Neural progenitor cell (in vitro differentiated cells): ENCODE measurements around the gene OR6B2. TPM values are rescaled to one million over a fixed set of nuclear protein-coding genes. Genes with fewer than 3 reads are reported as not detected.

ENCODE experiments used
- DNase-seq: peaks from one replicate; pipeline ENCODE4 v3.0.0-alpha.2; 2016; ENCODE audit warnings: low spot score
- H2AFZ ChIP-seq: fragments of 200-600 bp; sonication (generic); replicated peaks from 2 replicates; pipeline ENCODE4 v1.6.1; 2016; ENCODE audit warnings: antibody characterized with exemption
- H3F3A ChIP-seq: fragments of 200-600 bp; sonication (generic); 2 replicates; pipeline ENCODE4 v1.6.1; 2016; ENCODE audit warnings: antibody characterized with exemption, low read depth
- H3K27ac ChIP-seq: fragments of 200-600 bp; sonication (generic); 2 replicates; pipeline ENCODE4 v1.5.1; 2016; ENCODE audit warnings: mild to moderate bottlenecking
- H3K27me3 ChIP-seq: fragments of 200-600 bp; sonication (generic); 2 replicates; pipeline ENCODE4 v1.6.1; 2016; ENCODE audit warnings: mild to moderate bottlenecking, moderate library complexity
- H3K36me3 ChIP-seq: fragments of 200-600 bp; sonication (generic); 2 replicates; pipeline ENCODE4 v1.5.1; 2016
- H3K4me1 ChIP-seq: fragments of 200-600 bp; sonication (generic); 2 replicates; pipeline ENCODE4 v1.6.1; 2016; ENCODE audit warnings: mixed run types
- H3K4me2 ChIP-seq: fragments of 200-600 bp; sonication (generic); 2 replicates; pipeline ENCODE4 v1.6.1; 2016
- H3K4me3 ChIP-seq: fragments of 200-600 bp; sonication (generic); 2 replicates; pipeline ENCODE4 v1.5.1; 2016
- H3K79me2 ChIP-seq: fragments of 200-600 bp; sonication (generic); 2 replicates; pipeline ENCODE4 v1.6.1; 2016; ENCODE audit warnings: low read depth
- H3K9ac ChIP-seq: fragments of 200-600 bp; sonication (generic); 2 replicates; pipeline ENCODE4 v1.6.1; 2016
- H3K9me3 ChIP-seq: fragments of 200-600 bp; sonication (generic); 2 replicates; pipeline ENCODE4 v1.5.1; 2016; ENCODE audit warnings: low read depth
- H4K20me1 ChIP-seq: fragments of 200-600 bp; sonication (generic); 2 replicates; pipeline ENCODE4 v1.6.1; 2016; ENCODE audit warnings: low read depth
- H3K27ac Mint-ChIP-seq: 3 replicates; pipeline ENCODE4 v1.8.0; 2021; ENCODE audit warnings: mixed read lengths
- H3K27me3 Mint-ChIP-seq: 2 replicates; pipeline ENCODE4 v1.8.0; 2022; ENCODE audit warnings: low read depth, mild to moderate bottlenecking, inconsistent platforms, moderate library complexity, mixed read lengths; ENCODE audit not compliant: insufficient read depth
- H3K36me3 Mint-ChIP-seq: 3 replicates; pipeline ENCODE4 v1.8.0; 2021; ENCODE audit warnings: mixed read lengths
- H3K4me1 Mint-ChIP-seq: 3 replicates; pipeline ENCODE4 v1.8.0; 2021; ENCODE audit warnings: mixed read lengths
- H3K4me3 Mint-ChIP-seq: 3 replicates; pipeline ENCODE4 v1.8.0; 2021; ENCODE audit warnings: mild to moderate bottlenecking, moderate library complexity, mixed read lengths
- H3K9me3 Mint-ChIP-seq: 3 replicates; pipeline ENCODE4 v1.8.0; 2020; ENCODE audit warnings: mixed read lengths
- CTCF ChIP-seq: fragments of 200-600 bp; sonication (generic); IDR thresholded peaks from 2 replicates; pipeline ENCODE4 v1.5.1; 2017; ENCODE audit warnings: antibody characterized with exemption, mild to moderate bottlenecking
- EZH2 ChIP-seq: fragments of 200-600 bp; sonication (generic); IDR thresholded peaks from 2 replicates; pipeline ENCODE4 v1.6.1; 2017; ENCODE audit warnings: antibody characterized with exemption, mild to moderate bottlenecking, moderate library complexity
- EZH2phosphoT487 ChIP-seq: fragments of 200-600 bp; sonication (generic); IDR thresholded peaks from 2 replicates; pipeline ENCODE4 v1.6.1; 2017; ENCODE audit warnings: antibody characterized with exemption
- total RNA-seq: library from RNA; depleted of rRNA; stranded (reverse); fragments of >200 nt; gene quantifications from 2 replicates; pipeline ENCODE4 v1.2.3, GENCODE V29; 2015; ENCODE audit warnings: low replicate concordance

Gene OR6B2
- total RNA-seq, 1 donor from 2014 or later = not detected

GRCh38 chr2:240068193-240068592, 38.0 kb upstream of the OR6B2 start:
- Mint-ChIP-seq H3K9me3 (peaks cover 7% of the 10 kb centered on the region), H3K36me3 (no peaks in the 10 kb centered on the region), H3K4me3 (no peak overlapping the region), H3K27me3 (peaks cover 2% of the 10 kb centered on the region), H3K4me1 (no peaks in the 10 kb centered on the region), H3K27ac (no peak overlapping the region)
- Histone ChIP-seq H3K27me3 (no peaks in the 10 kb centered on the region), H3K9me3 (no peaks in the 10 kb centered on the region), H4K20me1 (no peaks in the 10 kb centered on the region), H3K36me3 (no peaks in the 10 kb centered on the region), H2AFZ (no peak overlapping the region), H3F3A (no peaks in the 10 kb centered on the region), H3K9ac (no peak overlapping the region), H3K4me2 (no peak overlapping the region), H3K4me3 (no peak overlapping the region), H3K27ac (no peak overlapping the region), H3K4me1 (no peaks in the 10 kb centered on the region), H3K79me2 (no peaks in the 10 kb centered on the region)
- no peak for DNase-seq
- TF ChIP-seq EZH2phosphoT487 = no peak

GRCh38 chr2:240066489-240066888, 36.3 kb upstream of the OR6B2 start:
- H3K27ac ChIP-seq = no peak overlapping the region
- TF ChIP-seq EZH2 (no peak), CTCF (no peak), EZH2phosphoT487 (no peak)
- H3K27me3 Mint-ChIP-seq = peaks cover 4% of the 10 kb centered on the region

GRCh38 chr2:240064898-240065297, 34.7 kb upstream of the OR6B2 start:
- DNase-seq = no peak
- Histone ChIP-seq H3K36me3 (no peaks in the 10 kb centered on the region), H4K20me1 (no peaks in the 10 kb centered on the region), H3K4me1 (no peaks in the 10 kb centered on the region), H2AFZ (peak overlapping the region; percentile 3), H3K4me2 (no peak overlapping the region), H3K4me3 (no peak overlapping the region), H3K9me3 (no peaks in the 10 kb centered on the region), H3K9ac (no peak overlapping the region), H3K79me2 (no peaks in the 10 kb centered on the region), H3K27me3 (no peaks in the 10 kb centered on the region), H3F3A (no peaks in the 10 kb centered on the region), H3K27ac (no peak overlapping the region)
- Mint-ChIP-seq H3K4me1 (no peaks in the 10 kb centered on the region), H3K27me3 (peaks cover 7% of the 10 kb centered on the region), H3K36me3 (no peaks in the 10 kb centered on the region), H3K9me3 (peaks cover 7% of the 10 kb centered on the region), H3K27ac (no peak overlapping the region), H3K4me3 (no peak overlapping the region)
- TF ChIP-seq CTCF (no peak), EZH2phosphoT487 (no peak), EZH2 (no peak)

More at GRCh38 chr2:240066489-240066888, 36.3 kb upstream of the OR6B2 start:
- Histone ChIP-seq H3K27me3 (no peaks in the 10 kb centered on the region), H2AFZ (no peak overlapping the region), H3K4me1 (no peaks in the 10 kb centered on the region), H3F3A (no peaks in the 10 kb centered on the region), H3K4me3 (no peak overlapping the region), H3K79me2 (no peaks in the 10 kb centered on the region), H3K9ac (no peak overlapping the region), H3K36me3 (no peaks in the 10 kb centered on the region), H4K20me1 (no peaks in the 10 kb centered on the region), H3K4me2 (no peak overlapping the region), H3K9me3 (no peaks in the 10 kb centered on the region)
- Mint-ChIP-seq H3K4me3 (no peak overlapping the region), H3K9me3 (peaks cover 7% of the 10 kb centered on the region), H3K36me3 (no peaks in the 10 kb centered on the region), H3K4me1 (no peaks in the 10 kb centered on the region), H3K27ac (no peak overlapping the region)
- DNase-seq = no peak

- H3K9me3 ChIP-seq = no peaks in the 10 kb centered on the region
- H3K4me2 ChIP-seq = no peak overlapping the region
- no peaks in the 10 kb centered on the region for H3K79me2 ChIP-seq
- peaks cover 14% of the 10 kb centered on the region for H3K27me3 Mint-ChIP-seq
- no peaks in the 10 kb centered on the region for H3K36me3 ChIP-seq
- no peaks in the 10 kb centered on the region for H3K4me1 ChIP-seq
- no peaks in the 10 kb centered on the region for H3K9me3 Mint-ChIP-seq
- peaks cover 18% of the 10 kb centered on the region for H3K27me3 ChIP-seq
- no peaks in the 10 kb centered on the region for H4K20me1 ChIP-seq
- no peak overlapping the region for H3K4me3 Mint-ChIP-seq
- no peaks in the 10 kb centered on the region for H3K36me3 Mint-ChIP-seq
- H3K9ac ChIP-seq = no peak overlapping the region
- H3K4me1 Mint-ChIP-seq = no peaks in the 10 kb centered on the region
- no peak overlapping the region for H3K4me3 ChIP-seq
- H3K27ac Mint-ChIP-seq = no peak overlapping the region
- H3F3A ChIP-seq = no peaks in the 10 kb centered on the region
- peak; percentile 65 for DNase-seq
- no peak overlapping the region for H3K27ac ChIP-seq
- H2AFZ ChIP-seq = peak overlapping the region; percentile 61
- TF ChIP-seq EZH2phosphoT487 (no peak), EZH2 (no peak), CTCF (peak; percentile 80)
These were observed 30.9 kb upstream of the OR6B2 start for GRCh38 chr2:240060977-240061591.
